ENCODE data around the gene ZBP1.

The ZBP1 gene

GRCh38 chr20:57613481-57613921 lies 6.7 kb downstream of the ZBP1 start:
- H3K27me3 ChIP-seq (ENCODE audit: insufficient read depth, low read depth): no peaks in the 10 kb centered on the region
- no peaks in the 10 kb centered on the region for H3K36me3 ChIP-seq (ENCODE audit: insufficient read depth)
- no peak overlapping the region for H3K4me2 ChIP-seq
- no peak overlapping the region for H3K27ac ChIP-seq
- H2AFZ ChIP-seq (ENCODE audit: low read depth): no peak overlapping the region
- no peaks in the 10 kb centered on the region for H3K79me2 ChIP-seq (ENCODE audit: insufficient read depth, low read depth)
- no peak overlapping the region for H3K4me3 ChIP-seq (IDR thresholded peaks at IDR 0.05; ENCODE audit: insufficient read depth, low read depth, low read length)
- TF ChIP-seq, protein P1, sequence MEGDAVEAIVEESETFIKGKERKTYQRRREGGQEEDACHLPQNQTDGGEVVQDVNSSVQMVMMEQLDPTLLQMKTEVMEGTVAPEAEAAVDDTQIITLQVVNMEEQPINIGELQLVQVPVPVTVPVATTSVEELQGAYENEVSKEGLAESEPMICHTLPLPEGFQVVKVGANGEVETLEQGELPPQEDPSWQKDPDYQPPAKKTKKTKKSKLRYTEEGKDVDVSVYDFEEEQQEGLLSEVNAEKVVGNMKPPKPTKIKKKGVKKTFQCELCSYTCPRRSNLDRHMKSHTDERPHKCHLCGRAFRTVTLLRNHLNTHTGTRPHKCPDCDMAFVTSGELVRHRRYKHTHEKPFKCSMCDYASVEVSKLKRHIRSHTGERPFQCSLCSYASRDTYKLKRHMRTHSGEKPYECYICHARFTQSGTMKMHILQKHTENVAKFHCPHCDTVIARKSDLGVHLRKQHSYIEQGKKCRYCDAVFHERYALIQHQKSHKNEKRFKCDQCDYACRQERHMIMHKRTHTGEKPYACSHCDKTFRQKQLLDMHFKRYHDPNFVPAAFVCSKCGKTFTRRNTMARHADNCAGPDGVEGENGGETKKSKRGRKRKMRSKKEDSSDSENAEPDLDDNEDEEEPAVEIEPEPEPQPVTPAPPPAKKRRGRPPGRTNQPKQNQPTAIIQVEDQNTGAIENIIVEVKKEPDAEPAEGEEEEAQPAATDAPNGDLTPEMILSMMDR (conservative IDR thresholded peaks at IDR 0.05; ENCODE audit: low read depth, low read length): no peak
- H3K9ac ChIP-seq: no peak overlapping the region
- no peaks in the 10 kb centered on the region for H4K20me1 ChIP-seq (ENCODE audit: insufficient read depth)
- peaks cover 29% of the 10 kb centered on the region for H3K4me1 ChIP-seq (ENCODE audit: low read depth, poor library complexity, severe bottlenecking)

- Histone ChIP-seq H3K4me2 (no peak overlapping the region), H3K27me3 (ENCODE audit: insufficient read depth, low read depth) (no peaks in the 10 kb centered on the region), H3K4me1 (ENCODE audit: low read depth, poor library complexity, severe bottlenecking) (peaks cover 24% of the 10 kb centered on the region), H3K4me3 (IDR thresholded peaks at IDR 0.05; ENCODE audit: insufficient read depth, low read depth, low read length) (no peak overlapping the region), H3K36me3 (ENCODE audit: insufficient read depth) (no peaks in the 10 kb centered on the region), H3K27ac (no peak overlapping the region), H2AFZ (ENCODE audit: low read depth) (no peak overlapping the region), H3K9ac (no peak overlapping the region), H4K20me1 (ENCODE audit: insufficient read depth) (no peaks in the 10 kb centered on the region), H3K79me2 (ENCODE audit: insufficient read depth, low read depth) (no peaks in the 10 kb centered on the region)
- TF ChIP-seq, protein P1 (conservative IDR thresholded peaks at IDR 0.05; ENCODE audit: low read depth, low read length): no peak
Measured at GRCh38 chr20:57612916-57613315, 7.3 kb downstream of the ZBP1 start.

GRCh38 chr20:57612436-57612835 lies 7.8 kb downstream of the ZBP1 start:
- Histone ChIP-seq H3K36me3 (ENCODE audit: insufficient read depth) (no peaks in the 10 kb centered on the region), H3K4me3 (IDR thresholded peaks at IDR 0.05; ENCODE audit: insufficient read depth, low read depth, low read length) (no peak overlapping the region), H2AFZ (ENCODE audit: low read depth) (no peak overlapping the region), H3K79me2 (ENCODE audit: insufficient read depth, low read depth) (no peaks in the 10 kb centered on the region), H3K27me3 (ENCODE audit: insufficient read depth, low read depth) (no peaks in the 10 kb centered on the region), H4K20me1 (ENCODE audit: insufficient read depth) (no peaks in the 10 kb centered on the region), H3K9ac (no peak overlapping the region), H3K4me2 (no peak overlapping the region), H3K27ac (no peak overlapping the region), H3K4me1 (ENCODE audit: low read depth, poor library complexity, severe bottlenecking) (peaks cover 19% of the 10 kb centered on the region)
- TF ChIP-seq, protein P1 (conservative IDR thresholded peaks at IDR 0.05; ENCODE audit: low read depth, low read length): no peak

- no peak overlapping the region for H3K27ac ChIP-seq
- TF ChIP-seq, protein P1 (conservative IDR thresholded peaks at IDR 0.05; ENCODE audit: low read depth, low read length): no peak
- H3K27me3 ChIP-seq (ENCODE audit: insufficient read depth, low read depth): no peaks in the 10 kb centered on the region
- no peaks in the 10 kb centered on the region for H3K79me2 ChIP-seq (ENCODE audit: insufficient read depth, low read depth)
- no peaks in the 10 kb centered on the region for H3K36me3 ChIP-seq (ENCODE audit: insufficient read depth)
- no peaks in the 10 kb centered on the region for H4K20me1 ChIP-seq (ENCODE audit: insufficient read depth)
- peaks cover 12% of the 10 kb centered on the region for H3K4me1 ChIP-seq (ENCODE audit: low read depth, poor library complexity, severe bottlenecking)
- H3K4me3 ChIP-seq (IDR thresholded peaks at IDR 0.05; ENCODE audit: insufficient read depth, low read depth, low read length): no peak overlapping the region
- H3K4me2 ChIP-seq: no peak overlapping the region
- H2AFZ ChIP-seq (ENCODE audit: low read depth): no peak overlapping the region
- H3K9ac ChIP-seq: no peak overlapping the region
Measured at GRCh38 chr20:57611586-57612311, 8.5 kb downstream of the ZBP1 start.
